ENCODE measurements around the gene HS6ST1.
A peak's percentile ranks its signal among the peaks of the same experiment; 100 is the strongest.
"Not testable (repeated sequence)": the region's sequence is repeated elsewhere in the genome, so short reads cannot be mapped to it uniquely, and the experiment has no call there.

The HS6ST1 gene

DNA sequence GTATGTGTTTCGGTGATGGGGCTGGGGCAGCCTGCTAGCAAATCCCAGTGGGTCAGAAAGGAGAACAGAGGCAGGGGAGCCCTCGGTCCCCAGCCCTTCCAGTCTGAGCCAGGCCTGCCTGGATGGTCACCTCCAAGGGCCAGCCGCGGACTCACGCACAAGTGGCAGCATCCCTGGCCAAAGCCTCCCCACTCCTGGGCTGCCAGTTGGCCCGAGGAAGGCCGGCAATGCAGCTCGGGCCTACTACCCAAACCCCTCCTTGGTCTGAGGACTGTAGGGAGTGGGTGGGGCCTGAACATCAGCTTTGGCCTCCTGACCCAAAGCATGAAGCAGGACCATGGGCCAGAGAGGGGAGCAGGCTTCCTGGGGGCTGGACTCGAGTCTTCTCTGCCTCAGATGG is 51.5 kb downstream of the HS6ST1 start:
- DNase-seq (ENCODE audit: low spot score), result not testable (repeated sequence)

DNA sequence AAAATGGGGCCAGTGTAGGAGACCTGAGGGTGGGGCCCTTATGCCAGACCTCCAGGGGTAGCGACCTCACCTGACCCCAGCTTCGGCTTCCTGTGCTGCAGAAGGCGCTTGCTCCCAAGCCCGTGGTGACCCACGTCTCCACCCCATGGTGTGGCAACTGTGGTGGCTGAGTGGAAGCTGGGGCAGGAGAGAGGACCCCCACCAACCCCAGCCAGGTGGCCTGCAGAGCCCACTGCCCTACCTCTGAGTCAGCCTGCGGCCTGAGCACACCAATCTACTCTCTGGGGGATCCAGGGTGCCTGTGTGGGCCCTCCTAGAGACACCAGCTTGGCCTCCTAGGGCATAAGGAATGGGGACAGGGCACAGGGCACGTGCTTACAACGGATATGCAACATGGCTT is 52.2 kb downstream of the HS6ST1 start:
- DNase-seq (ENCODE audit: low spot score), result not testable (repeated sequence)

DNA sequence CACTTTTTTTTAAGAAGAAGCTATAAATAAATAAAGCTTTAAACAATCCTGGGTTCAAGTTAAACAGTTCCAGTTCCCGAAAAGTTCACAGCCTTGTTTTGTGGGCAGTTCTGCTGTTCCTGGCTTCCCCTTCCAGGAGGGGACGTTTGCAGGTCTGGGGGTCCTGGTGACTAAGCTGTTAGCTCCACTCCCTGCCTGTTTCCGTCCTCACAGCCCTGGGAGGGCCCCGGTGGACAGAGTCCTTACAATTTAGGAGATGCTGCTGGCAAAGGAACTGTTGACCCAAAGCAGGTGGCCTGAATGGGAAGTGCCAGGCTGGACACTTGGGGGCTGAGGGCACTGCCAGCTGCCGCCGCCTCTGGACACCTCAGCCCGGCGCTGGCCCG is 53.1 kb downstream of the HS6ST1 start:
- DNase-seq (ENCODE audit: low spot score), result not testable (repeated sequence)

DNA sequence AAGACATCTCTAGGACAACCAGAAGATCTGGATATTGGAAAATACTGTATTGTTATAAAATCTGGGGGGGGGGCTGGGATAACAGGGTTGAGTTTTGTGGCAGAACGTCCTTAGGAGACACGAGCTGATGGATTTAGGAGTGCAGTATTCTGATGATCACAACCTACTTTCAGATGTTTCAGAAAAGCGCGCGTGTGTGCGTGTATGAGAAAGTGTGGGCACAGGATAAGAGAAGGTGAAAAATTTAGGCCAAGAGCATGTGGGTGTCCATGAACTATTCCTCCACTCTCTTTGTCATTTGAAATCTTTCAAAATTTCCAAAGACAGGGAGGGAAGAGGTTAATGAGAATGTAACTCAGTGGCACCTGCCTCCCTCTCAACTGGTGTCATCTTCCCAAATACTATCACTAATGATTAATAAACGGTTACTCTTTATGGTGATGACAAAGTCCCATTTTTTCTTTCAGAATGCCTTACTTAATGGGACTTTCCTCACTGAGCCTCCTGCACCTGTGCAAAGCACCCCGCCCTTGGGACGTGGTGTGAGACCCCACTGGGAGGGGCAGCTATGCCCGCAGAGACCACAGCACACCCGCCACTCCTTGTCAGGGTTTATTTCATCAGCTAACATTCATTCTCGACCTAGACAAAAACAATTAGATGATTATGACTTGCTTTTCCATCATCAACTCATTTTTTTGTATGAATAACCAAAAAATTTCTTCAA is 53.6 kb downstream of the HS6ST1 start:
- DNase-seq (ENCODE audit: low spot score), result no peak

DNA sequence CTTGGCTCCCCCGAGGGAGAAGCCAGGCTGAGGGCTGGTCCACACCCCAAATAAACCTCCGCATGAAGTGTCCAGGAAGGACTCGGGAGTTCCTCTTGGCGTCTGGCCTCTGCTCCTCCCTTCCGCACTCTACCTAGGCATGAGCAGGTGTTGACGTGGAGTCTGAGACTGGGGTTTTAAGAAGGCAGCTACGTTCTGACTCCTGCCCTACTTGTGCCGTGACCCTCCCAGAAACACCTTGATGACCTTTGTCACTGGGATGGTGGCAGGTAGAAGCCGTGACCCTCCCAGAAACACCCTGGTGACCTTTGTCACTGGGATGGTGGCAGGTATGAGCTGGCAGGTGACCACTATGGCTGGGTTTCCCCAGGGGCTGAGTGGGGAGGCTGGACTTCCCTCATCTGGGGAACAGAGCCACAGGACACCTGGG is 54.8 kb downstream of the HS6ST1 start:
- DNase-seq (ENCODE audit: low spot score), result no peak

DNA sequence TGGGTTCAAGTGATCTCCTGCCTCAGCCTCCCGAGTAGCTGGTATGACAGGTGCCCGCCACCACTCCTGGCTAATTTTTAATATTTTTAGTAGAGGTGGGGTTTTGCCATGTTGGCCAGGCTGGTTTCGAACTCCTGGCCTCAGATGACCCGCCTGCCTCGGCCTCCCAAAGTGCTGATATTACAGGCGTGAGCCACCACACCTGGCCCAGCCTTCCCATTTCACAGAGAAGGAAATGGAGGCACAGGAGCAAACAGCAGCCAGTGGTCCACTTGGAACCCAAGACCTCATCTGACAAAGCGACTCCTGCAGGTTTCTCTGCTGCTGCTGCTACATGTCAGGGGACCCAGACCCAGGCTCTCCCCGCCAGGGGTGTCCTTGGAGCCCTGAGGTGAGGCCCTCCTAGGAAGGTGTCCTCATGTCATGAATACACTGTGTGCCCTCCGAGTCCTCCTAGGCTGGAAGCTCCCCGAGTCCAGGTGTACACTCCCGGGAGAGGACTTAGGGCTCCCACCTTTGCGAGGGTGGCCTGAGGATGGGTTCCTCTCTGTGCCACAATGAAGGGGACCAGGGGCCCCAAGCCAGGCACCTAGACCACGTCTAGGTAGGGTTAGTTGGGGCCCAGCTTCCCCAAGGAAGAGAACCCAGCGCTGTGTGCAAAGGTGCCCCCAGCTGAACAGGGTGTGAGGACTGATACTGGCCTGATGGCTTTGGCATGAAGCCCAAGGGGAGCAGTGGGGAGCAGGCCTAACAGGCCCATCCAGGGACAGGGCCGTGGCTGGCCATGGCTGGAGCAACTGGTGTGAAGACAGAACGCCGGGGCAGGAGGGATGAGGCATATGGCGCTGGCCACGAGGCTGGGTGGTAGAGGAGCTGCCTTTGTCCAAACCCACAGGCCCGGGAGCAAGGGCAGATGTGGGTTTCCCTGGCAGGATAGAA is 56.1 kb downstream of the HS6ST1 start:
- DNase-seq (ENCODE audit: low spot score), result no peak

DNA sequence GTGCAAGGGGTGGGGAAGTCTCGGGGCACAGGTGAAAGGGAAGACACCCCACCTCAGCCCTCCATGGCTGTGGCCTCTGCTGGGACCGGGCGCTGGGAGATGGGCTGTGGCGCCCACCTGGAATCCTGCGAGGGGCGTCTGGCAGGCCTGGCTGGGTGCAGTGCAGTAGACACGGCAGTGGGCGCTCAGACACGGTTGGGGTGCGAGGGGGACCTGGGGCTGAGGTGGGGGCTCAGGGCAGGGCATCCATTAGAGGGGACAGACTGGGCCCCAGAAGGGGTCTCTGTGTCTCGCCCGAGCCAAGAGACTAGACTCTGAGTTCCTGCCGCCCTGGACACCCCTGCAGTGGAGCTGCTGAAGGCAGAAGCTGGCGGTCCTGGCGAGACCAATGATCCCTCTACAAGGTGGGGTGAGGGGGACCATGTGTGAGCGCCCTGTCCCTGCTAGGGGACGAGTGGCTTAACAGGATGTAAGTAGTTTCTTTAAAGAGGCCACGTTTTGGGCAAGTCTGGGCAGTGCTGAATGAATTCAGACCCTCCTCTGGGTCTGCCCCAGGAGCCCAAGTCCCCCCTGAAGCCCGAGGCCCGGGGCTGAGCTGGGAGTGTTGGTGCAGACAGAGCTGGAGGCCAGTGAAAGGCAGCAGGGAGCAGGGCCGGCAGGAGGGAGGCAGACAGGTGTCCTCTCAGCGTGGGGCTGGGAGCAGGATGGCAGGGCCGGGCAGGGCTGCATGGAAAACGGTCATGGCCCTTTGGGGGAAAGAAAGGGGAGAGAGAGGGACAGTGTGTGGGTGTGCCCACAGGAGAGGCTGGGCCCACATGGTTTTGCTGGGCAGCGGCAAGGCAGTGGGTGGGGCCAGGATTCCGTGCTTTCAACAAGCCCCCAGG is 57.2 kb downstream of the HS6ST1 start:
- DNase-seq (ENCODE audit: low spot score), result no peak

DNA sequence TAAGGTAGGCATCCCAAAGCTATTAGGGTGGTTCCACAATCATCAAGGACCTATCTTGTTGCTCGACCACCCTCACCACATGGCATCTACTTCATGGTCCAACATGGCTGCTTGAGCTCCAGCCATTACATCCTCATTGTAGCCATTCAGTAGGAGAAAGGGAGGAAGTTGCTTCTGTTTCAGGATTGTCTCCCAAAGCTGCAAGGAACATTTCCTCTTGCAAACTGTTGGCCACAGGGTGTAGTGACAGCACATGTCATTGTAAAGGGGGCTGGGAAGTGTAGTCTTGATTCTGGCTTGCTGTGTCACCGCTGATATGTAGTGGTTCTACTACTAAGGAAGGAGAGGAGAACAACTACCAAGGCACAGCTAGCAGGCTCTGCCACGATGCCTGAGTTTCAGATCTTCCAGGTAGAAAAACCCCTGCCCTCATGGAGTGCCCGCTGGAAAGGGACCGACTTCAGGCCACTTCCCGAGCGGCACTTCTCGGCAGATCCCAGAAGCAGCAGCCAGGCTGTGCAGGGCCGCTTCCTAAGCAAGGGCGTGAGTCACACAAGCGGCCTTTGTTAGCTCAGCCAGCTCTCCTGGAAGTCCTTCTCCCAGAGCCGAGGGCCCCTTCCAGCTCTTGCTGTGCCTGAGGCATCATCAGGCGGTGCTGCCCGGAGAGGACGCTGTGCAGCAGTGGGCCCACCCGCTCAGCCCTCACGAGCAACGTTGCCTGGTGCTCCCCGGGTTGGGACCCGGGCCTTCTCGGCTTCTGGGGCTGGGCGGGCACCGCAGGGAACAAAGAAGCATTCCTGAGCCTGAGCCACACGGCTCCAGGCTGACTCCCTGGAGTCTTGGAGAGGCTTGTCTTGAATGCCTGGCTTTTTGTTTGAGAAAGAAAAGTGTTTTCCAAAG is 58.2 kb downstream of the HS6ST1 start:
- DNase-seq (ENCODE audit: low spot score), result peak; percentile 90

DNA sequence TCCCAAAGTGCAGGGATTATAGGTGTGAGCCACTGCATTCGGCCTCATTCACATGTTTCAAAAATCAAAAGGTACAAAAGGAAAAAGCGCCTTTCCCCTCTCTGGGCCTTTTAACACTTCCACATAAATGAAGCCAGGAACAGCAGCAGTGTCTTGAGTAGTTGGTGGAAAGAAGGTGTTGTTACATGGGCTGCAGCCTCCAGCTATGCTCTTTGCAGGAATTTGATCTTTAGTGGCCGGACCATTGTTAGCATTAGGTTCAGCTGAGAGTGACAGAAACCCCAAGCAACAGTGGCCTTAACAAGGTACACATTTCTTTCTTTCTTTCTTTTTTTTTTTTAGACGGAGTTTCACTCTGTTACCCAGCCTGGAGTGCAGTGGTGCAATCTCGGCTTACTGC is 59.1 kb downstream of the HS6ST1 start:
- no peak for DNase-seq (ENCODE audit: low spot score)

DNA sequence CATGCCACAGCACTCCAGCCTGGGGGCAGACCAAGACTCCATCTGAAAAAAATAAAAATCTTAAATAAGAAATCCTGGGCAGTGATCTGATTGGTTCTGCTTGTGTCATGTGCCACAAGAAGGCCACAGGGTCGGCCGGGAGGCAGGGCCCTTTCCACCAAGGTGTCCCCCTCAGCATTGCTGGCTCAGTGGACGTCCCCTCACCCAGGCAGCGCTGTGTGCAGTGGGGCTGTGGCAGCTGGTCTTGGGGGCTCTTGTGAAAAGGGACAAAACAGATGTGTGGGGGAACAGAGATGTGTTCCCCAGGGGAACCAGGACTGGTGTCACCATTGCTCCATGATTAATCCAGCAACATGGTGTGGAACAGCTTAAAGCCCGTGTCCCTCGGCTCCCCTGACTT is 60.5 kb downstream of the HS6ST1 start:
- no peak for DNase-seq (ENCODE audit: low spot score)

DNA sequence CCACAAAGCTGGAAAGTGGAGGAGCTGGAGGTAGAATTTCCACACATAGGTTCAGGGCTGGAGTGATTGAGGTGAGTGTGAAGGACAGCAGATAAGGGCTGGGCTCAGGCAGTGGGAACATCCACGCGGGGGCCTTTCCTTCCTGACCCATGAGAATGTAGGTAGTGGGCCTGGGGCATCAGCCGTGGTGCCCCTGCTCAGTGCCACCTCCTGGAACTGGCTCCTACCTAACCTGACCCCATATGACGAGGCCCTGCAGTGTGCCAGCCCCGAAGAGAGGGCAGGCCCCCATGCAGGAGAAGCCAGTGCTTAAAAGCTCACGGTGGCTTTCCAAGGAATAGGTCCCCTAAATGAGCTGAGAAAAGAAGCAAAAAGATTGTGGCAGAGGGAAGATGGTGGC is 66.2 kb downstream of the HS6ST1 start:
- DNase-seq (ENCODE audit: low spot score), result no peak

DNA sequence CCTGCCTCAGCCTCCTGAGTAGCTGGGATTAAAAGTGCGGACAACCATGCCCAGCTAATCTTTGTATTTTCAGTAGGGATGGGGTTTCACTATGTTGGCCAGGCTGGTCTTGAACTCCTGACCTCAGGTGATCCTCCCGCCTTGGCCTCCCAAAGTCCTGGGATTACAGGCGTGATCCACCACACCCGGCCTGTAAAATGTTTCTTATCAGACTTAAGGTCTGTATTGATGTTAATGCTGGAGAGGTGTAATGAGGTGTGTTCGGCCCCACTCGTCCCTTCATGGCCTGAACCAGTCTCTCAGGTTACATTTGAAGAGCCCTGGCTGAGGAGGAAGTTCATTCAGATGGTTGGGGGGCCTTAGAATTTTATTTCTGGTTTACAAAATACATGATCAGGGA is 66.6 kb downstream of the HS6ST1 start:
- DNase-seq (ENCODE audit: low spot score), result not testable (repeated sequence)

DNA sequence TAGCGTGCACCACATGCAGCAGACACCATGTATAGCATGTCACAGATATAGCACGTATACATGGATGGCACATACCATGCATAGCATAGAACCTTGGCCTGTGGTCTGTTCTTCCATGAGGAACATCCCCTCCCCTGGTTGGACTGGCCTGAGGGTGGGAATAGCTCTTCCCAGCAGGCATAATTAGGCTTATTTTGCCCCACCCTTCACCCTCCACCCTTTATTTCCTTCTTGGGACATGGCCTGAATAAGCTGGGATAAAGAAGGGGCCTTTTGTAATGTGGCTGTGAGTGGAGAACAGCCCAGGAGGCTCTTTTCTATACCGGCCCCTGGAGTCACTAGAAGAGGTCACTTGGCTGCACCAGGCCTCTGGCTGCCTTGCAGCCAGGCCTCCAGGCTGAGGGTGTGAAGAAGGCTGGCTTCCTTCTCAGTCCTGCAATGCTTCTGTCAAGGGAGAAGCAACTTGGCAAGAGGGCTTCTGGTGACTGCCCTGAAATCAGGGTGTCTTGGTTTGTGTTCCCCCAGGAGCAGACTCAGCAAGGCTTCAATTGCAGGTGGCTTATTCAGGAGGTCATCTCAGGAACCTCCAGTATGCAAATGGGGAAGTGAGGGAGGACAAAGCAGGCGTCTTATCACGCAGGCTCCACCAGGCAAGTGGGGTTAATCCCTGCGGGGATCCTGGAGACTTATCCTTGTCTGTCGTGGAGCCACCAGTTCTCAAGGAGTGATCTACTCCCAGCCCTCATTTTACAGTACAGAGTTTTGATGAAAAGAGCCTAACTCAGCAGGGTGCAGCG is 68.2 kb downstream of the HS6ST1 start:
- no peak for DNase-seq (ENCODE audit: low spot score)

DNA sequence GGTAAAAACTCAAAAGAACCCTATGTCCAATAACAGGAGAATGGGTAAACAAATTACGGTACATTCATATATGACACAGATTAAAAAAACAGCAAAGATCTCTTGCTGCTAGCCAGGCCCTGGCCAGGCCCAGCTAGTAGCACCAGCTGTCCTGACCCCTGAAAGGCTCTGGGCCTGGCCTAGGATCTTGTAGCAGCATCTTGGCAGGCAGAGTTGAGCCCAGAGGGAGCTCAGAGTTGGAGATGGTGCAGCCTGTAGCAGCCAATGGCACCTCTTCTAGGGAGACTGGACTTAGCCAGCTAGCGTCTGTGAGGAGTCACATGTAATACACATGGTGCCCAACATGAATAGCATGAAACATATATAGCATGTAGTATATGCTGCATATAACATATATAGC is 69.1 kb downstream of the HS6ST1 start:
- DNase-seq (ENCODE audit: low spot score), result no peak

DNA sequence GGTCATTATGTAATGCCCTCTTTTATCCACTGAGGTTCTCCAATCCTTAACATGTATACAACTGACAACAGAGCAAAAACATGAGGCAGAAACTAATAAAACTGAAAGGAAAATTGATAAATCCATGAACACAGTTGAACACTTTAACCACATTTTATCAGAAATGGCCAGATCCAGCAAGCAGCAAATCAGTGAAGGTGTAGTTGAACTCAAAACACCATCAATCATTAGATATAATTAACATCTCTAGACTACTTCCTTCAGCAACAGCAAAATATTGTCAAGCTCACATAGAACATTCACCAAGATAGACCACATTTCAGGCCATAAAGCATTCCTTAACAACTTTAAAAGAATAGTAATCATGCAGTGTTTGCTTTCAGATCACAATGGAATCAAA is 72.9 kb downstream of the HS6ST1 start:
- DNase-seq (ENCODE audit: low spot score), result no peak

DNA sequence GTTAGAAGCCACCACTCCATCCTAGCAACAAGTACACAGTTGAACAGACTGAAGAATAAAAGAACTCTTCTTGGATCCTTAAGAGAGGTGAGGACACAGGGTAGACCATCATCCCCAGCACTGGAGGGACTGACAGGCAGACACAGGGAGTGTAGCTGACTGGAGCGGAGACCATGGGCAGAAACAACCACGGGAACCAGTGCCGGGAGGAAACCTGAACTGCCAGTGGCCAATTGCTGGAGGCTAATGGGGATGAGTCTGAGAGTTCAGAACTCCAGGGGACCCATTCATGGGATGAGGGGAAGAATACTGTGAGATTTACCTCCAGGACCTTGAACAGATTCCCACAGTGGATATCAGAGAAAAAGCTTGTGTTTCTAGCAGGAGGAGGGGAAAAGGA is 76.8 kb downstream of the HS6ST1 start:
- no peak for DNase-seq (ENCODE audit: low spot score)

DNA sequence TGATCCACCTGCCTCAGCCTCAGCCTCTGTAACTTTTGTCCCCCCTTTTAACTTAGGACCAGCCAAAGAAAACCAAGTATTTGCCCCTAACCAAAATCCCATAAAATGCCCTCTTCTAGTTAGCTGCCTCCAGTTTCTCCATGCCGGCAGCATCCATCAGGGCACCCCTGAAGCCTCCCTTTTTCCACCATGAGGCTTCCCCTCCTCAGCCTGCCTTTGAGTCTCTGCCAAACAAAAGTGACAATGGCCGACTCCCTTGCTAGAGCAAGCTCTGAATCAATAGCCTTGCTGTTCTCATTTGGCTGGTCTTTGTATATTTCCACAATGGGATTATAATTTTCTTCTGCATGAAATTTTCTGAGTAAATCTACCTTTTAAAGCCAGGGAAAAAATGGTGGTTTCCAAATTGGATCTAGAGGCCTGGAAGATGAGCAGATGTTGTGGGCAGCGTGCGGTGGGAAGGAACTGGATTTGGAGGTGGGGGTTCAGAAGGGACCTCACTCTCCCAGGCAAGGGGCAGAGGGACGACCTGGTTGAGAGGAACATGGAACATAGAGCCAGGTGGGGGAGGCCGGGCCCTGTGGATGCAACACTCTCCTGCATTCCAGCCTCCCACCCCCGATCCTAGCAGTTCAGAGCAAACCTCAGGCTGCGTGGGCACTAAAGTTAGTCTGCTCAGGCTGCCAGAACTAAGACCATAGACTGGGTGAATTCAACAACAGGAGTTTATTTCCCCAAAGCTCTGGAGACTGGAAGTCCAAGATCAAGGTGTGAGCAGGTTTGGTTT is 80.6 kb downstream of the HS6ST1 start:
- DNase-seq (ENCODE audit: low spot score), result peak; percentile 72

DNA sequence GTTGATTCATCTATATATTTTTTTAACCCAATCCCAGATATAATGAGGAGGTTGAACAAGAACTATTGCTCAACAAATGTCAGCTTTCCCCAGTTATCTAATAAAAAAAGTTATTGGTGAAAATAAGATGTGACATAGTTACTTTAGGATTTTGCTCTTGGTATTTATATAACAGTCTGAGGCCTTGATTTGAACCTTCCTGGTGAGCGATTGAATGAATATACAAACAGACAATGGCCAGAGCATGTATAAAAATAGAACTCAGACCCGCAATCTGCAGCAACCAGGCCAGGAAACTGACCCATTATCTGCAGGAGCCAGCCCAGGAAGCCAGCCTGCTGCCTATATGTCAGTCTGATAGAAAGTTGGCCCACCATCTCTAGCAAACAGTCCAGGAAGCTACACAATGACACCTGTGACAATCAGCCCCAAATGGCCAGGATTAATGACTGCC is 81.6 kb downstream of the HS6ST1 start:
- DNase-seq (ENCODE audit: low spot score), result no peak

DNA sequence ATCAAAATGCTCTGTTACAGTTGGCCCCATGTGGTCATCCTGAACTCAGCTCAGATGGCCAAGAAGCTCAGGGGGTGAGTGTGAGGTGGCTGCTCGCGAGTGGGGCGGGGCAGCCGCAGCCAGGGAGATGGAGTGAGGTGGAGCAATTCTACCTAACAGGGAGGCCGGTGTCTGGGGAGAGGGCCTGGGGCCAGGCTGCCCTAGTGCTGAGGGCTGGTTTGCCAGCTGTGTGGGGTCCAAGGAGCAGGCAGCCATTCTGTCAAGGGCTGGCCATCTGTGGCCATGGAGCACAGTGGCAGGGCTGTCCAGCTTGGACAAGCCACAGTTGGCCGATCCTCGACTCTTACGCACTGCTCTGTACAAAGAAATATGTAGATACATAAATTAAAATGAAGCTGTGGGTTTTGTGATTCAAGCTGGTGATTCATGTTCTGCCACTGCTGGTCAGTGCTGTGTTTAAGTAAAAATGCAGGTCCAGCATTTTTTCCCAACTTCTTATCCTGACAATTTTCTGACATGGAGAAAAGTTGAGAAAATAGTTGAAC is 82.1 kb downstream of the HS6ST1 start:
- no peak for DNase-seq (ENCODE audit: low spot score)

Measured in Ammon's horn (tissue), 1 donor.